LNCaP clone FGC (cell line): ENCODE data around the gene GABRD.

ENCODE experiments used
- DNase-seq: peaks from one replicate; pipeline ENCODE4 v3.0.0-alpha.2; 2011; ENCODE audit warnings: low read depth
- H3K4me3 ChIP-seq: 2 replicates; pipeline ENCODE4 v1.5.1; 2011; ENCODE audit warnings: mild to moderate bottlenecking, low read depth, low read length, control low read depth
- CTCF ChIP-seq: IDR thresholded peaks from 2 replicates; pipeline ENCODE4 v1.5.1; 2012; ENCODE audit warnings: mild to moderate bottlenecking; ENCODE audit not compliant: control insufficient read depth, insufficient read depth; ENCODE audit errors: extremely low read depth

Gene GABRD

GRCh38 chr1:2049718-2050431, 30.7 kb downstream of the GABRD start, which contains the start of gene PRKCZ:
Gene PRKCZ (plus strand): TSS chr1:2050411. CDS start chr1:2050631, 220 bp downstream.
- no peak for TF ChIP-seq CTCF
- peak within 1 kb of the TSS; percentile 80 for H3K4me3 ChIP-seq
- peak; percentile 69 for DNase-seq

- TF ChIP-seq CTCF = no peak
- DNase-seq = no peak
- H3K4me3 ChIP-seq = peak overlapping the region; percentile 80
Observed at GRCh38 chr1:2050461-2050792, 31.3 kb downstream of the GABRD start.

- no peak for DNase-seq
- no peak for TF ChIP-seq CTCF
- H3K4me3 ChIP-seq = peak overlapping the region; percentile 80
Observed at GRCh38 chr1:2050793-2051682, 31.9 kb downstream of the GABRD start.

GRCh38 chr1:2052054-2052679, 33.0 kb downstream of the GABRD start:
- DNase-seq = no peak
- H3K4me3 ChIP-seq = no peak overlapping the region
- no peak for TF ChIP-seq CTCF

GRCh38 chr1:2052756-2053155, 33.6 kb downstream of the GABRD start:
- no peak for DNase-seq

GRCh38 chr1:2053217-2053616, 34.1 kb downstream of the GABRD start:
- no peak for TF ChIP-seq CTCF
- no peak for DNase-seq
- no peak overlapping the region for H3K4me3 ChIP-seq

More at GRCh38 chr1:2052756-2053155, 33.6 kb downstream of the GABRD start:
- H3K4me3 ChIP-seq = no peak overlapping the region
- no peak for TF ChIP-seq CTCF
